G401.6 (cell line): Measurements from ENCODE around the gene ZNF526.

Source experiments
- FAIRE-seq: peaks from 2 replicates; lab custom pipeline; 2012; peaks lifted over from hg19 to GRCh38; lab: Jason Lieb, UNC

ZNF526 gene

GRCh38 chr19:42196011-42197001 lies 23.8 kb upstream of the ZNF526 start:
- FAIRE-seq: no peak

- FAIRE-seq: no peak
Measured at GRCh38 chr19:42197375-42197817, 22.7 kb upstream of the ZNF526 start.

GRCh38 chr19:42198676-42199439 lies 21.3 kb upstream of the ZNF526 start:
- FAIRE-seq: no peak

- FAIRE-seq: no peak
Measured at GRCh38 chr19:42199440-42200115, 20.5 kb upstream of the ZNF526 start.

- no peak for FAIRE-seq
Measured at GRCh38 chr19:42200116-42200715, 19.9 kb upstream of the ZNF526 start.

- no peak for FAIRE-seq
Measured at GRCh38 chr19:42201489-42202289, 18.4 kb upstream of the ZNF526 start.

GRCh38 chr19:42202290-42202880 lies 17.7 kb upstream of the ZNF526 start:
- FAIRE-seq: no peak

- FAIRE-seq: no peak
Measured at GRCh38 chr19:42203700-42204099, 16.4 kb upstream of the ZNF526 start.

GRCh38 chr19:42204664-42205063 lies 15.4 kb upstream of the ZNF526 start:
- FAIRE-seq: no peak

GRCh38 chr19:42206871-42207755 lies 13.0 kb upstream of the ZNF526 start:
- FAIRE-seq: no peak

- no peak for FAIRE-seq
Measured at GRCh38 chr19:42207767-42208271, 12.3 kb upstream of the ZNF526 start.

- no peak for FAIRE-seq
Measured at GRCh38 chr19:42208612-42209011, 11.5 kb upstream of the ZNF526 start.

- FAIRE-seq: no peak
Measured at GRCh38 chr19:42212886-42213285, 7.2 kb upstream of the ZNF526 start.

- no peak for FAIRE-seq
Measured at GRCh38 chr19:42214810-42215485, 5.2 kb upstream of the ZNF526 start.

GRCh38 chr19:42216653-42217519 lies 3.2 kb upstream of the ZNF526 start:
- no peak for FAIRE-seq

GRCh38 chr19:42217520-42218437 lies 2.3 kb upstream of the ZNF526 start, which contains the start of gene DEDD2:
Gene DEDD2 (minus strand): TSS chr19:42217677. CDS start chr19:42217007, 670 bp downstream.
- peak; percentile 96 for FAIRE-seq

- no peak for FAIRE-seq
Measured at GRCh38 chr19:42220751-42221097, 612 bp downstream of the ZNF526 start.
